HEK293 (cell line): ENCODE data around the gene OAF.
A peak's percentile ranks its signal among the peaks of the same experiment; 100 is the strongest.

Source experiments
- ELK4 ChIP-seq: IDR thresholded peaks from 2 replicates; pipeline ENCODE4 v1.6.1; 2011; ENCODE audit warnings: mild to moderate bottlenecking, low read depth, low read length, borderline replicate concordance
- ZFHX2 ChIP-seq: fragments of 450-650 bp; formaldehyde crosslinking; conservative IDR thresholded peaks from 2 replicates; pipeline ENCODE4 v1.5.1; 2016; ENCODE audit warnings: missing biosample characterization, missing genetic modification characterization

The OAF gene

GRCh38 chr11:120279502-120279901 lies 68.7 kb downstream of the OAF start (continued):
- no peak for TF ChIP-seq ELK4
- TF ChIP-seq ZFHX2 (tag by site-specific recombination), result peak; percentile 58
